ENCODE measurements around the gene MFSD12. TPM values are rescaled to one million over a fixed set of nuclear protein-coding genes. Genes with fewer than 3 reads are reported as not detected.

MFSD12 gene
- total and polyA plus RNA-seq, 2 of the 8 experiments (the other 6 are each of a cell fraction or from before 2014, with no cell fraction given): 59.6 to 71.3 TPM

DNA sequence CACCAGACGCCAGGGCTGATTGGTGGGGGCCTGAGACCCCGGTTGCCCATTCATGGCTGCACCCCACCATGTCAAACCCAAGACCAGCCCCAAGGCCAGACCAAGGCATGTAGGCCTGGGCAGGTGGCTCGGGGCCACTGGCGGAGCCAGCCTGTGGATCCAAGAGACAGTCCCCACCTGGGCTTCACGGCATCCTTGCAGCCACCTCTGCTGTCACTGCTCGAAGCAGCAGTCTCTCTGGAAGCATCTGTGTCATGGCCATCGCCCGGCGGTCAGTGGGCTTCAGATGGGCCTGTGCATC lies 22.2 kb downstream of the MFSD12 start:
- Histone ChIP-seq H3K27me3 (replicated peaks in 1 of 4; ENCODE audit: control insufficient read depth in 3 of 4, extremely low read depth in 1 of 4, insufficient read depth in 3 of 4, low read length in 3 of 4) (no peaks in the 10 kb centered on the region), H4K5ac (ENCODE audit: insufficient read length, low read depth, low read length) (no peak overlapping the region), H3K4ac (replicated peaks; ENCODE audit: insufficient read length, low read depth, low read length) (no peak overlapping the region), H3K18ac (ENCODE audit: extremely low read depth, low read length) (no peak overlapping the region), H3K4me2 (ENCODE audit: insufficient read depth in 1 of 2, low read depth in 2 of 2, low read length in 2 of 2) (no peak overlapping the region), H3K79me2 (ENCODE audit: control insufficient read depth in 1 of 2, insufficient read depth in 2 of 2, low read length in 2 of 2) (no peaks in the 10 kb centered on the region), H3K56ac (replicated peaks; ENCODE audit: insufficient read length, low read depth, low read length) (no peak overlapping the region), H3K27ac (ENCODE audit: low read depth, low read length) (no peak overlapping the region), H2BK12ac (ENCODE audit: low read depth, low read length) (no peak overlapping the region), H4K20me1 (replicated peaks in 1 of 2; ENCODE audit: control insufficient read depth in 1 of 2, insufficient read depth in 2 of 2, low read length in 2 of 2) (peaks cover 8 to 18% of the 10 kb centered on the region in 2 experiments), H3K36me3 (ENCODE audit: control insufficient read depth in 2 of 4, insufficient read depth in 4 of 4, low read length in 3 of 4) (peaks cover 7 to 38% (median 23%) of the 10 kb centered on the region in 4 experiments; a peak in 7 of 8 replicates), H2BK5ac (ENCODE audit: low read depth, low read length) (no peak overlapping the region), H2AK5ac (ENCODE audit: low read depth, low read length) (no peak overlapping the region), H3K79me1 (ENCODE audit: low read depth, low read length) (0 out of 2 replicates have a peak, but pooled peaks cover 2% of the 10 kb centered on the region), H2BK20ac (ENCODE audit: low read length) (no peak overlapping the region), H3K4me1 (replicated peaks in 1 of 4; ENCODE audit: control insufficient read depth in 3 of 4, insufficient read depth in 4 of 4, low read length in 3 of 4) (peaks cover 3 to 11% (median 6%) of the 10 kb centered on the region in 4 experiments; a peak in 6 of 7 replicates), H3K9me3 (ENCODE audit: insufficient read depth in 2 of 2, low read depth in 1 of 2, low read length in 1 of 2) (no peaks in the 10 kb centered on the region), H2AFZ (ENCODE audit: low read length) (no peak overlapping the region), H3K23me2 (ENCODE audit: low read depth, low read length) (no peaks in the 10 kb centered on the region; the same call in 1 of the 2 replicates), H3K14ac (ENCODE audit: insufficient read length) (no peak overlapping the region), H3K4me3 (ENCODE audit: extremely low read depth in 1 of 4, insufficient read depth in 2 of 4, low read depth in 3 of 4, low read length in 4 of 4) (no peak overlapping the region), H4K91ac (replicated peaks; ENCODE audit: insufficient read length, low read length) (no peak overlapping the region), H2BK120ac (replicated peaks; ENCODE audit: low read depth, low read length) (no peak overlapping the region), H4K8ac (ENCODE audit: extremely low read depth, insufficient read depth, low read length) (no peak overlapping the region), H2BK15ac (ENCODE audit: low read length) (no peak overlapping the region), H3K9ac (replicated peaks in 1 of 4; ENCODE audit: extremely low read depth in 1 of 4, low read depth in 3 of 4, low read length in 3 of 4) (no peak overlapping the region), H3K23ac (ENCODE audit: insufficient read length) (no peak overlapping the region)
- FAIRE-seq (no peak), DNase-seq (ENCODE audit: low read depth in 1 of 2, low spot score in 2 of 2) (no peak)
- 92% methylated on average over 9 of the region's 9 CpGs; no CpG with 5 or more reads in 1 of the 2 experiments for WGBS, 2 experiments (ENCODE audit: extremely low coverage in 1 of 2, insufficient coverage in 1 of 2, insufficient read length in 1 of 2, insufficient replicate concordance in 2 of 2, low coverage in 1 of 2, low lambda C conversion rate in 2 of 2, missing lambda C conversion rate in 1 of 2)
- CTCF ChIA-PET (ENCODE audit: partially characterized antibody): interaction anchor here (6.9 kb wide), 1 partner anchor 12 kb away, joined by 54 read pairs; no protein-coding TSS in a partner anchor
- POLR2A ChIA-PET (ENCODE audit: partially characterized antibody): no interaction called here
- TF ChIP-seq GTF2F1 (IDR thresholded peaks at IDR 0.05; ENCODE audit: borderline replicate concordance, low read depth, low read length) (no peak), CHD2 (IDR thresholded peaks at IDR 0.05; ENCODE audit: low read length) (no peak), POLR2A (IDR thresholded peaks at IDR 0.05; ENCODE audit: control extremely low read depth in 1 of 2, low read depth in 2 of 2, low read length in 2 of 2) (no peak), KDM1A (IDR thresholded peaks at IDR 0.05; ENCODE audit: borderline replicate concordance, low read length) (no peak), CREB1 (IDR thresholded peaks at IDR 0.05) (no peak), ATF3 (IDR thresholded peaks at IDR 0.05; ENCODE audit: insufficient read depth, low read depth, low read length) (no peak), GABPA (IDR thresholded peaks at IDR 0.05; ENCODE audit: borderline replicate concordance, insufficient read depth, low read length) (no peak), TAF1 (IDR thresholded peaks at IDR 0.05; ENCODE audit: low read depth, low read length) (no peak), MAFK (IDR thresholded peaks at IDR 0.05; ENCODE audit: low read depth, low read length) (no peak), JUND (IDR thresholded peaks at IDR 0.05; ENCODE audit: low read length) (no peak), ASH2L (IDR thresholded peaks at IDR 0.05; ENCODE audit: low read length) (no peak), SAP30 (IDR thresholded peaks at IDR 0.05; ENCODE audit: insufficient read depth, insufficient replicate concordance, low read length) (no peak), SP2 (IDR thresholded peaks at IDR 0.05; ENCODE audit: low read length) (no peak), CBX5 (IDR thresholded peaks at IDR 0.05; ENCODE audit: low read depth, low read length) (no peak)
- TF ChIP-seq, protein P1, sequence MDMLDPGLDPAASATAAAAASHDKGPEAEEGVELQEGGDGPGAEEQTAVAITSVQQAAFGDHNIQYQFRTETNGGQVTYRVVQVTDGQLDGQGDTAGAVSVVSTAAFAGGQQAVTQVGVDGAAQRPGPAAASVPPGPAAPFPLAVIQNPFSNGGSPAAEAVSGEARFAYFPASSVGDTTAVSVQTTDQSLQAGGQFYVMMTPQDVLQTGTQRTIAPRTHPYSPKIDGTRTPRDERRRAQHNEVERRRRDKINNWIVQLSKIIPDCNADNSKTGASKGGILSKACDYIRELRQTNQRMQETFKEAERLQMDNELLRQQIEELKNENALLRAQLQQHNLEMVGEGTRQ (IDR thresholded peaks at IDR 0.05; ENCODE audit: low read length): no peak

Data from H1 (cell line).